OCI-LY1 (cell line): Measurements from ENCODE around the gene PIAS3.
A peak's percentile ranks its signal among the peaks of the same experiment; 100 is the strongest.

Experiments used
- H2AFZ ChIP-seq: fragments of 200-600 bp; sonication (generic), shearing (Covaris generic); 2 replicates; pipeline ENCODE4 v1.6.0; 2014; ENCODE audit warnings: antibody characterized with exemption, mild to moderate bottlenecking, low read length
- H3F3A ChIP-seq: fragments of 200-600 bp; sonication (generic), shearing (Covaris generic); 2 replicates; pipeline ENCODE4 v1.6.0; 2014; ENCODE audit warnings: mild to moderate bottlenecking, antibody characterized with exemption, low read length, moderate library complexity; ENCODE audit not compliant: insufficient read depth
- H3K27ac ChIP-seq: fragments of 200-600 bp; sonication (generic); 2 replicates; pipeline ENCODE4 v1.5.1; 2014; ENCODE audit warnings: low read length, mixed run types, mild to moderate bottlenecking, low read depth; ENCODE audit not compliant: poor library complexity, severe bottlenecking
- H3K27me3 ChIP-seq: fragments of 200-600 bp; sonication (generic); 2 replicates; pipeline ENCODE4 v1.6.0; 2014; ENCODE audit warnings: antibody characterized with exemption, mild to moderate bottlenecking, low read length, moderate library complexity; ENCODE audit not compliant: insufficient read depth
- H3K36me3 ChIP-seq: fragments of 200-600 bp; sonication (generic); 2 replicates; pipeline ENCODE4 v1.6.1; 2014; ENCODE audit warnings: mild to moderate bottlenecking, antibody characterized with exemption, low read length, moderate library complexity, mixed read lengths; ENCODE audit not compliant: insufficient read depth
- H3K4me1 ChIP-seq: fragments of 200-600 bp; sonication (generic); 2 replicates; pipeline ENCODE4 v1.5.1; 2014; ENCODE audit warnings: mild to moderate bottlenecking, low read length, moderate library complexity; ENCODE audit not compliant: insufficient read depth, severe bottlenecking
- H3K4me2 ChIP-seq: fragments of 200-600 bp; sonication (generic), shearing (Covaris generic); 2 replicates; pipeline ENCODE4 v1.6.1; 2014; ENCODE audit warnings: low read length
- H3K4me3 ChIP-seq: fragments of 200-600 bp; sonication (generic); 2 replicates; pipeline ENCODE4 v1.5.1; 2014; ENCODE audit warnings: low read length, low read depth, mild to moderate bottlenecking, mixed read lengths; ENCODE audit not compliant: poor library complexity, severe bottlenecking
- H3K79me2 ChIP-seq: fragments of 200-600 bp; shearing (Covaris generic); 2 replicates; pipeline ENCODE4 v1.6.1; 2016; ENCODE audit warnings: mixed run types, low read length, mixed read lengths; ENCODE audit not compliant: insufficient read depth
- H3K9ac ChIP-seq: fragments of 200-600 bp; sonication (generic), shearing (Covaris generic); 2 replicates; pipeline ENCODE4 v1.6.1; 2014; ENCODE audit warnings: mild to moderate bottlenecking, low read length, mixed read lengths
- H3K9me2 ChIP-seq: fragments of 200-600 bp; sonication (generic), shearing (Covaris generic); 2 replicates; pipeline ENCODE4 v1.6.1; 2014; ENCODE audit warnings: low read depth, mild to moderate bottlenecking, low read length, mixed read lengths
- H3K9me3 ChIP-seq: fragments of 200-600 bp; shearing (Covaris generic); 2 replicates; pipeline ENCODE4 v1.6.1; 2014; ENCODE audit warnings: low read length, mixed read lengths
- H4K20me1 ChIP-seq: fragments of 200-600 bp; sonication (generic), shearing (Covaris generic); 2 replicates; pipeline ENCODE4 v1.6.0; 2016; ENCODE audit warnings: mild to moderate bottlenecking, low read length; ENCODE audit not compliant: insufficient read depth
- EZH2 ChIP-seq: fragments of 200-600 bp; sonication (generic), shearing (Covaris generic); IDR thresholded peaks from 2 replicates; pipeline ENCODE4 v1.8.0; 2017; ENCODE audit warnings: borderline replicate concordance, mixed run types, mild to moderate bottlenecking, antibody characterized with exemption, low read length, moderate library complexity, mixed read lengths
- TF ChIP-seq, protein P1 (sequence below): fragments of 200-600 bp; sonication (generic), shearing (Covaris generic); IDR thresholded peaks from 2 replicates; pipeline ENCODE4 v1.5.1; 2017; ENCODE audit warnings: mild to moderate bottlenecking, antibody characterized with exemption, low read length, moderate library complexity, mixed read lengths

The PIAS3 gene

DNA sequence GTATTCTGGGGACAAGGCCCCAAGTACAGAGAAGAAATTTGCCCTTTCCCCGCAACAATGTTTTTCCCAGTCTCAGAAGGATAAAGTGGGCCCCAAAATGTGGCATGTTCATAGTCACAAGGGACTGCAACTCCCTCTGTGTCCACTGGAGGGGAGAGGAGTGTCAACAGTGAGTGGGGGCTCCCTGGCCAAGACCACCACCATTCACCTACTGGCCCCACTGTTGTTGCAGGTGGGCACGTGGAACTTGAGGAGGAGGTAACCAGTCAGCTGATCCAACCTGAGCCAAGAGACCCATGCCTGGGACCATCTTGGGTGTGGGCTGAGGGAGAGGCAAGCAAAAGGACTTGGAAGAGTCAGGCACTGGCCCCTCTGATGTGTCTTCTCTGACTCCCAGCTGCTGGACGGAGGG lies 12.7 kb downstream of the PIAS3 start:
- H3K36me3 ChIP-seq: peaks cover 40% of the 10 kb centered on the region
- peak overlapping the region; percentile 69 for H3K9ac ChIP-seq
- no peaks in the 10 kb centered on the region for H4K20me1 ChIP-seq
- H3K9me3 ChIP-seq: no peaks in the 10 kb centered on the region
- H3K27ac ChIP-seq: peak overlapping the region; percentile 66
- peak overlapping the region; percentile 72 for H3K4me2 ChIP-seq
- peaks cover 17% of the 10 kb centered on the region for H3K4me1 ChIP-seq
- no peaks in the 10 kb centered on the region for H3K27me3 ChIP-seq
- H3K9me2 ChIP-seq: no peaks in the 10 kb centered on the region
- no peak overlapping the region for H2AFZ ChIP-seq
- TF ChIP-seq, protein P1, sequence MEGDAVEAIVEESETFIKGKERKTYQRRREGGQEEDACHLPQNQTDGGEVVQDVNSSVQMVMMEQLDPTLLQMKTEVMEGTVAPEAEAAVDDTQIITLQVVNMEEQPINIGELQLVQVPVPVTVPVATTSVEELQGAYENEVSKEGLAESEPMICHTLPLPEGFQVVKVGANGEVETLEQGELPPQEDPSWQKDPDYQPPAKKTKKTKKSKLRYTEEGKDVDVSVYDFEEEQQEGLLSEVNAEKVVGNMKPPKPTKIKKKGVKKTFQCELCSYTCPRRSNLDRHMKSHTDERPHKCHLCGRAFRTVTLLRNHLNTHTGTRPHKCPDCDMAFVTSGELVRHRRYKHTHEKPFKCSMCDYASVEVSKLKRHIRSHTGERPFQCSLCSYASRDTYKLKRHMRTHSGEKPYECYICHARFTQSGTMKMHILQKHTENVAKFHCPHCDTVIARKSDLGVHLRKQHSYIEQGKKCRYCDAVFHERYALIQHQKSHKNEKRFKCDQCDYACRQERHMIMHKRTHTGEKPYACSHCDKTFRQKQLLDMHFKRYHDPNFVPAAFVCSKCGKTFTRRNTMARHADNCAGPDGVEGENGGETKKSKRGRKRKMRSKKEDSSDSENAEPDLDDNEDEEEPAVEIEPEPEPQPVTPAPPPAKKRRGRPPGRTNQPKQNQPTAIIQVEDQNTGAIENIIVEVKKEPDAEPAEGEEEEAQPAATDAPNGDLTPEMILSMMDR: peak; percentile 68
- no peak for TF ChIP-seq EZH2
- H3K4me3 ChIP-seq: peak overlapping the region; percentile 66
- H3F3A ChIP-seq: no peaks in the 10 kb centered on the region
- no peaks in the 10 kb centered on the region for H3K79me2 ChIP-seq

DNA sequence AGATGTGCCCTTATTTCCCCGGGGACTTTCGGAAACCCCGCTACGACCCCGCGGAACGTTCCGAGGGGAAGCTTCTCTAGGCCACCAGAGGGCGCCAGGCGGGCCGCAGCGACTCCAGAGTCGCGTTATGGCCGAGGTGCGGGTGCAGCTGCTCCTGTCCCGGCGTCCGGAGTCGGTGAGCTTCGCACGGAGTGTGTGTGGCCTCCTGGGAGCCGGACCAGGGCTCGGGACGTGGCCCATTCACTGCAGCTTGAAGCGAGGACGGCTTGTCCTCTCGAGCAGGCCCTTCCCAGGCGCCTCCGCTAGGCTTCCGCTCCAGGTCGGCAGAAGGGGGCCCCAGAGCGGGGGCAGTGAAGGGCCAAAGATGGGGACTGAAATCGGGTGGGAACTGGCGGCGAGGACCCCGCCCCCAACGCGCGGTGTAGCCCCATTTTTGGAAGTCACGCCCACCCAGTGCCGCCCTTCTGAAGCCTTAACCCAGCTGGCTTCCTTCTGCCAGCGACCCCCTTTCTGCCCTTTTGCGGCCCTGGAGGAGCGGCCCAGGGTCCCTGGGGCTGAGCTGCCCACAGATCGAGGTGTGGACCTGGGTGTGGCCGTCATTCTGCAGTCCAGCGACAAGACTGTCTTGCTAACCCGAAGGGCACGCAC lies 13.2 kb downstream of the PIAS3 start, which contains the start of gene NUDT17:
Gene NUDT17, plus strand, starts transcription at position 117 of the 648 bp plus-strand sequence. Its CDS starts 11 bp downstream, at position 128.
- H3K27ac ChIP-seq: peak within 1 kb of the TSS; percentile 66
- peaks cover 41% of the 10 kb centered on the region for H3K36me3 ChIP-seq
- H4K20me1 ChIP-seq: no peaks in the 10 kb centered on the region
- peak within 1 kb of the TSS; percentile 66 for H3K4me3 ChIP-seq
- peak within 1 kb of the TSS; percentile 69 for H3K9ac ChIP-seq
- no peaks in the 10 kb centered on the region for H3F3A ChIP-seq
- H3K79me2 ChIP-seq: no peaks in the 10 kb centered on the region
- H2AFZ ChIP-seq: no peak within 1 kb of the TSS
- TF ChIP-seq, protein P1: peak; percentile 95
- TF ChIP-seq EZH2: no peak
- H3K4me1 ChIP-seq: peaks cover 17% of the 10 kb centered on the region
- H3K9me2 ChIP-seq: no peaks in the 10 kb centered on the region
- H3K4me2 ChIP-seq: peak within 1 kb of the TSS; percentile 72
- H3K9me3 ChIP-seq: no peaks in the 10 kb centered on the region
- no peaks in the 10 kb centered on the region for H3K27me3 ChIP-seq

DNA sequence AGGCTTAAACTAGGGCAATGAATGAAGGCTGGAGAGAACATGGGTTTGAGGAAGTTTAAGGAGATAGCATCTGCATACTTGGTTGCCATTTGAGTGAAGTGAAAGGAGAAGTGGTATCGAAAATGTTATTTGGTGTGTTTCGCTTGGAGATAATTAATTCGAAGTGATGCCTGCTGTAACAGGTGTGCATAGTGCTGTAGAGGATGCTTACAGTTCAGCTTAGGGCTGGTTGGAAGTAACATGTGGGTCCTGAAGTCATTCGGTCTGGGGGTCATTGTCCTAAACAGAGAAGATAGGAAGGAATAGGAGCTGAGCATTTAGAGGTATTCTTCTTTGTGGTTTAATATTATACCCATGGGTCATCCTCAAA lies 13.8 kb downstream of the PIAS3 start:
- Histone ChIP-seq H3K4me3 (peak overlapping the region; percentile 66), H4K20me1 (no peaks in the 10 kb centered on the region), H3K9ac (peak overlapping the region; percentile 69; the same call in 1 of the 2 replicates), H3K4me2 (peak overlapping the region; percentile 72), H3K36me3 (peaks cover 40% of the 10 kb centered on the region), H3F3A (no peaks in the 10 kb centered on the region), H3K4me1 (peaks cover 17% of the 10 kb centered on the region), H3K27ac (peak overlapping the region; percentile 66), H3K9me3 (no peaks in the 10 kb centered on the region), H3K9me2 (no peaks in the 10 kb centered on the region), H3K27me3 (no peaks in the 10 kb centered on the region), H2AFZ (no peak overlapping the region), H3K79me2 (no peaks in the 10 kb centered on the region)
- TF ChIP-seq, protein P1: no peak
- no peak for TF ChIP-seq EZH2
